ENCODE measurements around the gene APP. TPM values are rescaled to one million over a fixed set of nuclear protein-coding genes. Genes with fewer than 3 reads are reported as not detected.

The APP gene
- total RNA-seq, 3 donors from 2014 or later: 270 to 546 (median 383) TPM

- Histone ChIP-seq H3K27me3 (no peaks in the 10 kb centered on the region), H3K4me3 (no peak overlapping the region), H3K9me3 (no peaks in the 10 kb centered on the region), H3K36me3 (peaks cover 2% of the 10 kb centered on the region), H3K4me1 (no peaks in the 10 kb centered on the region), H3K27ac (peak overlapping the region in 1 of 2 donors; percentile 4)
- TF ChIP-seq CTCF (IDR thresholded peaks at IDR 0.05) (no peak), POLR2AphosphoS5 (IDR thresholded peaks at IDR 0.05) (no peak), POLR2A (IDR thresholded peaks at IDR 0.05) (no peak)
- intact Hi-C loops (cut with DNase I; ENCODE audit: low total_unique reads): no loop called here
- no peak for DNase-seq (ENCODE audit: low spot score in 2 of 2)
Observed at GRCh38 chr21:25885880-25886279, 284.7 kb downstream of the APP start.

DNA sequence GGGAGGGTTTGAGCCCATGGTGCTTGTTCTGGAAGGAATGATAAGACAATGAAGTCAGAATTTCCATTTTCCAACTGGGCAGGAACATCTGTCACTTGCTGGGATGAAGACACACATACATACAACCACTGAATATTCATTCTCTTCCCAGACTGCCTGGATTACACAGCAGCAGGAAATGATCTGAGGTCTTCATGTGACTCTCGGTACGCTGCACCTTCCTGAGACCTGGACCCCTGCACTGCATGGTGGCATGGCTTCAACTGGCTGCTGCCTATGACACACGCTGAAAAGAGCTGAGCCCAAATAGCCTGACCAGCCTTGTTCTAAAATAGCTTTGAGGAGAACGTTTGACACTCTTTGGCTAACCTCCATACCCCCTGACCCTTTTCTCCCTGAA, 285.2 kb downstream of the APP start:
- no peak for DNase-seq (ENCODE audit: low spot score in 2 of 2)
- intact Hi-C loops (cut with DNase I; ENCODE audit: low total_unique reads): no loop called here
- peak overlapping the region in 1 of 2 donors; percentile 4 for H3K27ac ChIP-seq
- H3K36me3 ChIP-seq: no peaks in the 10 kb centered on the region
- no peaks in the 10 kb centered on the region for H3K9me3 ChIP-seq
- no peak overlapping the region for H3K4me3 ChIP-seq
- no peaks in the 10 kb centered on the region for H3K27me3 ChIP-seq
- TF ChIP-seq CTCF (IDR thresholded peaks at IDR 0.05) (no peak), POLR2A (IDR thresholded peaks at IDR 0.05) (no peak), POLR2AphosphoS5 (IDR thresholded peaks at IDR 0.05) (no peak)
- H3K4me1 ChIP-seq: no peaks in the 10 kb centered on the region

DNA sequence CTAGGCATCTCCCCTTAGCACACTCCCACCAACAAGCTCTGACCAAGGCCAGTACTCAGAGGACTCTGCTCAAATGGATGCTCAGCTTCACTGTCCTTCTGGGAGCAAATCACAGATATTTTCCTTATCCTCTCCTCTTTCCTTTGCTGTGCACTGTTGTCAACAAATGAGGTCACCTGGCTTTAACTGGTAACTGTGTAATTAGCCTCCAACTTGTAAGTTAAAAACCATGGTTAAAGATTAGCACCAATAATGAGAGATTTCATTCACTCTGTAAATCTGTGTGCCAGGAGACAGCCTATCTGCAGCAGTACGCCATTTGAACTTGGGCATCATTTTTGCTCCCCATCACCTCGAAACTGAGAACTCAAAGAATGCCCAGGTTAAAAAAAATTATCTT, 286.3 kb downstream of the APP start:
- Histone ChIP-seq H3K4me3 (no peak overlapping the region), H3K27ac (no peak overlapping the region), H3K9me3 (no peaks in the 10 kb centered on the region), H3K27me3 (no peaks in the 10 kb centered on the region), H3K36me3 (no peaks in the 10 kb centered on the region), H3K4me1 (no peaks in the 10 kb centered on the region)
- no peak for DNase-seq (ENCODE audit: low spot score in 2 of 2)
- TF ChIP-seq POLR2AphosphoS5 (IDR thresholded peaks at IDR 0.05) (no peak), CTCF (IDR thresholded peaks at IDR 0.05) (no peak), POLR2A (IDR thresholded peaks at IDR 0.05) (no peak)
- intact Hi-C loops (cut with DNase I; ENCODE audit: low total_unique reads): no loop called here

- no peaks in the 10 kb centered on the region for H3K4me1 ChIP-seq
- H3K27ac ChIP-seq: no peak overlapping the region
- no peaks in the 10 kb centered on the region for H3K36me3 ChIP-seq
- DNase-seq (ENCODE audit: low spot score in 2 of 2): peak in 1 of 2 donors; percentile 67
- TF ChIP-seq CTCF (IDR thresholded peaks at IDR 0.05) (peak; percentile 84 to 91 (median 89)), POLR2A (IDR thresholded peaks at IDR 0.05) (no peak), POLR2AphosphoS5 (IDR thresholded peaks at IDR 0.05) (no peak)
- intact Hi-C loops (cut with DNase I; ENCODE audit: low total_unique reads): no loop called here
- H3K27me3 ChIP-seq: no peaks in the 10 kb centered on the region
- H3K9me3 ChIP-seq: no peaks in the 10 kb centered on the region
- no peak overlapping the region for H3K4me3 ChIP-seq
Observed at GRCh38 chr21:25881524-25882376, 288.8 kb downstream of the APP start.

GRCh38 chr21:25879203-25879602, 291.4 kb downstream of the APP start:
- DNase-seq (ENCODE audit: low spot score in 2 of 2): no peak
- no peak for TF ChIP-seq POLR2AphosphoS5 (IDR thresholded peaks at IDR 0.05)
- no peak for TF ChIP-seq POLR2A (IDR thresholded peaks at IDR 0.05)
- no peak for TF ChIP-seq CTCF (IDR thresholded peaks at IDR 0.05)
- H3K36me3 ChIP-seq: no peaks in the 10 kb centered on the region
- no peaks in the 10 kb centered on the region for H3K4me1 ChIP-seq
- H3K27ac ChIP-seq: no peak overlapping the region
- intact Hi-C loops (cut with DNase I; ENCODE audit: low total_unique reads): no loop called here
- no peaks in the 10 kb centered on the region for H3K9me3 ChIP-seq
- H3K27me3 ChIP-seq: no peaks in the 10 kb centered on the region
- H3K4me3 ChIP-seq: no peak overlapping the region

All from breast epithelium (tissue), 4 donors.